Smooth muscle cell (in vitro differentiated cells): ENCODE measurements around the gene DLG2. TPM values are rescaled to one million over a fixed set of nuclear protein-coding genes. Genes with fewer than 3 reads are reported as not detected.

Source experiments
- DNase-seq: peaks from one replicate; lab custom pipeline; 2025; ENCODE audit not compliant: unreplicated experiment; lab: John Stamatoyannopoulos, UW
- H2AFZ ChIP-seq: fragments of 200-600 bp; sonication (generic); 2 replicates; pipeline ENCODE4 v1.6.0; 2016; ENCODE audit warnings: antibody characterized with exemption, low read depth, mild to moderate bottlenecking
- H3F3A ChIP-seq: fragments of 200-600 bp; sonication (generic); 2 replicates; pipeline ENCODE4 v1.6.0; 2017; ENCODE audit warnings: antibody characterized with exemption, low read depth
- H3K27ac ChIP-seq: fragments of 200-600 bp; sonication (generic); 2 replicates; pipeline ENCODE4 v1.5.1; 2016; ENCODE audit warnings: low read depth, mild to moderate bottlenecking
- H3K27me3 ChIP-seq: fragments of 200-600 bp; sonication (generic); 2 replicates; pipeline ENCODE4 v1.6.1; 2016; ENCODE audit warnings: low read depth, mild to moderate bottlenecking
- H3K36me3 ChIP-seq: fragments of 200-600 bp; sonication (generic); 2 replicates; pipeline ENCODE4 v1.5.1; 2016; ENCODE audit warnings: low read depth
- H3K4me1 ChIP-seq: fragments of 200-600 bp; sonication (generic); 2 replicates; pipeline ENCODE4 v1.5.1; 2016; ENCODE audit warnings: low read depth
- H3K4me2 ChIP-seq: fragments of 200-600 bp; sonication (generic); 2 replicates; pipeline ENCODE4 v1.6.0; 2016; ENCODE audit warnings: mild to moderate bottlenecking
- H3K4me3 ChIP-seq: fragments of 200-600 bp; sonication (generic); 2 replicates; pipeline ENCODE4 v1.5.1; 2016; ENCODE audit warnings: mild to moderate bottlenecking
- H3K79me2 ChIP-seq: fragments of 200-600 bp; sonication (generic); 2 replicates; pipeline ENCODE4 v1.6.0; 2016; ENCODE audit warnings: low read depth, mild to moderate bottlenecking
- H3K9ac ChIP-seq: fragments of 200-600 bp; sonication (generic); 2 replicates; pipeline ENCODE4 v1.6.0; 2016; ENCODE audit warnings: low read depth
- H3K9me3 ChIP-seq: fragments of 200-600 bp; sonication (generic); replicated peaks from 2 replicates; pipeline ENCODE4 v1.5.1; 2016; ENCODE audit warnings: low read depth
- H4K20me1 ChIP-seq: fragments of 200-600 bp; sonication (generic); 2 replicates; pipeline ENCODE4 v1.6.0; 2016; ENCODE audit warnings: low read depth
- WGBS: methylation state at CpG from one replicate; pipeline ENCODE4 v1.1.7; 2016; ENCODE audit warnings: low lambda C conversion rate; 5-methylcytosine and 5-hydroxymethylcytosine counted together
- polyA plus RNA-seq: library from polyadenylated mRNA; unstranded; fragments of >200 nt; fragmentation: Nextera tagmentation; extraction: Ambion mirVana; gene quantifications from 2 replicates; pipeline ENCODE4 v1.2.1, GENCODE V29; 2016
- total RNA-seq: library from RNA; depleted of rRNA; stranded (reverse); fragments of >200 nt; gene quantifications from 2 replicates; pipeline ENCODE4 v1.2.3, GENCODE V29; 2014
- TF ChIP-seq, protein P1 (sequence below): fragments of 200-600 bp; sonication (generic); IDR thresholded peaks from 2 replicates; pipeline ENCODE4 v1.5.1; 2017; ENCODE audit warnings: borderline replicate concordance, mild to moderate bottlenecking, antibody characterized with exemption; ENCODE audit not compliant: insufficient read depth, poor library complexity, severe bottlenecking

Gene DLG2
- total and polyA plus RNA-seq, 2 experiments from 2014 or later, result 0.74 to 1.1 TPM

DNA sequence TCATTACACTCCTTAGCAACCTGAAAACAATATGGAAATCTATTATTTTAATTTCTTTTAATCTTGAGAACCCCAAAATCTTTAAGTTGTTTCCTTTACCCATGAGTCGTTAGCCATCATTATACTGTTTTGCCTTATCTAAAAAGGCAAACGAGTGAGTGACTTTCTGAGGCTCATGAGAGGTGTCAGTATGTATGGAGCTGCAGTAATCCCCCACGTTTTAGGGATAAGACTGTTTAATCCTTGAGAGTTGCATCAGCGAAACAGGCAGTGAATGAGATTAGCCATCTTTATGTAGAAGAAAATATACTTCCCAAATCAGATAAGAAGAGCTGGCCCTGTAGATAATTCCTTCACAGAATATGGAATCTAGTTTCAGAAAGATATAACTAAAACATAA is 1147.0 kb downstream of the DLG2 start:
- Histone ChIP-seq H3K4me3 (no peak overlapping the region), H3K27ac (no peak overlapping the region), H3F3A (no peaks in the 10 kb centered on the region), H3K4me2 (peak overlapping the region; percentile 38), H2AFZ (no peak overlapping the region), H3K27me3 (no peaks in the 10 kb centered on the region), H4K20me1 (no peaks in the 10 kb centered on the region), H3K79me2 (no peaks in the 10 kb centered on the region), H3K4me1 (peaks cover 21% of the 10 kb centered on the region), H3K9me3 (no peaks in the 10 kb centered on the region), H3K9ac (no peak overlapping the region), H3K36me3 (no peaks in the 10 kb centered on the region)
- no peak for DNase-seq
- TF ChIP-seq, protein P1, sequence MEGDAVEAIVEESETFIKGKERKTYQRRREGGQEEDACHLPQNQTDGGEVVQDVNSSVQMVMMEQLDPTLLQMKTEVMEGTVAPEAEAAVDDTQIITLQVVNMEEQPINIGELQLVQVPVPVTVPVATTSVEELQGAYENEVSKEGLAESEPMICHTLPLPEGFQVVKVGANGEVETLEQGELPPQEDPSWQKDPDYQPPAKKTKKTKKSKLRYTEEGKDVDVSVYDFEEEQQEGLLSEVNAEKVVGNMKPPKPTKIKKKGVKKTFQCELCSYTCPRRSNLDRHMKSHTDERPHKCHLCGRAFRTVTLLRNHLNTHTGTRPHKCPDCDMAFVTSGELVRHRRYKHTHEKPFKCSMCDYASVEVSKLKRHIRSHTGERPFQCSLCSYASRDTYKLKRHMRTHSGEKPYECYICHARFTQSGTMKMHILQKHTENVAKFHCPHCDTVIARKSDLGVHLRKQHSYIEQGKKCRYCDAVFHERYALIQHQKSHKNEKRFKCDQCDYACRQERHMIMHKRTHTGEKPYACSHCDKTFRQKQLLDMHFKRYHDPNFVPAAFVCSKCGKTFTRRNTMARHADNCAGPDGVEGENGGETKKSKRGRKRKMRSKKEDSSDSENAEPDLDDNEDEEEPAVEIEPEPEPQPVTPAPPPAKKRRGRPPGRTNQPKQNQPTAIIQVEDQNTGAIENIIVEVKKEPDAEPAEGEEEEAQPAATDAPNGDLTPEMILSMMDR, result no peak
- WGBS, result 11% methylated on average over 4 of the region's 4 CpGs

DNA sequence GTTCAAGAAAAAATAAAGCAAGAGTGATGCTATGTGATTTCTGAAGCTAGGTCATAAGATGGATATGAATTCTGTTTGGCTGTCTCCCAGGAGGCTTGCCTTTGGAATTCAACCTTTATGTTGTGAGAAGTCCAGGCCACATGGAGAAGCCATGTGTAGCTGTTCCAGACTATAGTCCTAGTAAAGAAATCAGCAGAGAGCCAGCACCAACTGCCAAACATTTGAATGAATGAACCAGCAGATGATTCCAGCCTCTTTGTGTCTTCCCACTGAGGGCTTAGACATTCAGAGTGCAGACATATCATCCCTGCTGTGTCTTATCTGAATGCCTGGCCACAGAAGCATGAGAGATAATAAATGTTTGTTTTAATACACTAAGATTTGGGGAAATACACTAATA is 1150.6 kb downstream of the DLG2 start:
- Histone ChIP-seq H2AFZ (no peak overlapping the region), H3K4me3 (no peak overlapping the region), H3K4me1 (peaks cover 38% of the 10 kb centered on the region), H3F3A (no peaks in the 10 kb centered on the region), H3K27me3 (no peaks in the 10 kb centered on the region), H3K9me3 (no peaks in the 10 kb centered on the region), H4K20me1 (no peaks in the 10 kb centered on the region), H3K9ac (no peak overlapping the region), H3K4me2 (no peak overlapping the region), H3K27ac (peak overlapping the region; percentile 16), H3K79me2 (no peaks in the 10 kb centered on the region), H3K36me3 (no peaks in the 10 kb centered on the region)
- TF ChIP-seq, protein P1, result no peak
- no peak for DNase-seq

DNA sequence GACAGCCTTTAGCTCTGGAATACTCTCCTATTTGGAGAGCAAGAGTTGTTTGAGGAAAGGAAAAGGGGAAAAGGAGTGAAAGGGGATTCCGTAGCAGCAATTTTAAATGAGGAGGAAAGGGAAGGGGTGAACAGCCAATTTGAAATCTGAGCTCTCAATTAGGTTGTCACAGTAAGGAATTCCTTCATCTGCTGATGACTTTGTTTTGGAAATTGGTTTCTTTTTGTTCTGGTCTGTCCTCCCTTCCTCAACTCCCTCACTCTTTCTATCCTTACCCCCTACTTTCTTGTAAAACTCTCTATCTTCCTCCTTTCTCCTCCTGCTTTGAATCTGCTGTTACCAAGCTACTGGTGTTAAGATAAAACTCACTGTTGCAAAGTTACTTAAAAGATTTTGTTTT is 1155.6 kb downstream of the DLG2 start:
- Histone ChIP-seq H3K4me3 (no peak overlapping the region), H4K20me1 (no peaks in the 10 kb centered on the region), H2AFZ (no peak overlapping the region), H3K9me3 (no peaks in the 10 kb centered on the region), H3F3A (no peaks in the 10 kb centered on the region), H3K27me3 (no peaks in the 10 kb centered on the region), H3K4me2 (no peak overlapping the region), H3K4me1 (peaks cover 45% of the 10 kb centered on the region), H3K79me2 (no peaks in the 10 kb centered on the region), H3K27ac (no peak overlapping the region), H3K36me3 (no peaks in the 10 kb centered on the region), H3K9ac (no peak overlapping the region)
- TF ChIP-seq, protein P1, result no peak
- WGBS, result 45% methylated on average over 1 of the region's 1 CpG
- DNase-seq, result no peak

DNA sequence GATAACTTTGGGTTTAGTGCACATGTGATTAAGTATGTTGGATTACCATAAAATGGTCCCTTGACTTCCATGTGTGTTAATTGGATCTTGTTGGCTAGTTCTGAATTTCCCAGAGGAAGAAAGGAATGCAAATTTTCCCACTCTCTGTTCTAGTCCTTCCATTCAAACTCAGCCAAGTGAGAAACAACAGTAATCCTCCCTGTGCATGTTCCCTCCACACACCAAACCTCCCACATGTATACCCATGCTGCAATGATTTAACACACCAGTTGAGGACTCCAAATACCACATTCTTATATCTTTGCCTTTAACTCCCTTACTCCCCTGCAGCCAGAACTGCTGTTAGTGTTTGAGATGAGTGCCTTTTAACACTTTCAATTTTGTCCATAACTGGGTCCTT is 1158.9 kb downstream of the DLG2 start:
- no peak for DNase-seq
- no peak overlapping the region for H3K27ac ChIP-seq
- H3K4me3 ChIP-seq, result no peak overlapping the region
- H3K4me1 ChIP-seq, result peaks cover 34% of the 10 kb centered on the region
- no peak overlapping the region for H3K9ac ChIP-seq
- no peaks in the 10 kb centered on the region for H3K36me3 ChIP-seq
- TF ChIP-seq, protein P1, result no peak
- H3F3A ChIP-seq, result no peaks in the 10 kb centered on the region
- no peaks in the 10 kb centered on the region for H3K27me3 ChIP-seq
- no peak overlapping the region for H2AFZ ChIP-seq
- no peaks in the 10 kb centered on the region for H3K79me2 ChIP-seq
- no peak overlapping the region for H3K4me2 ChIP-seq
- H3K9me3 ChIP-seq, result no peaks in the 10 kb centered on the region
- no peaks in the 10 kb centered on the region for H4K20me1 ChIP-seq
